H1 (cell line): ENCODE results near the gene GNG14. TPM values are rescaled to one million over a fixed set of nuclear protein-coding genes. Genes with fewer than 3 reads are reported as not detected.
"Not testable (repeated sequence)": the region's sequence is repeated elsewhere in the genome, so short reads cannot be mapped to it uniquely, and the experiment has no call there.

Experiments
- CTCF ChIA-PET: fragments of 300-600 bp; sonication (Branson Sonifier 250); formaldehyde crosslinking; loops from one replicate; lab custom pipeline; 2021; ENCODE audit not compliant: partially characterized antibody; lab: Charles Lee
- POLR2A ChIA-PET: fragments of 300-600 bp; sonication (Branson Sonifier 250); formaldehyde crosslinking; loops from one replicate; lab custom pipeline; 2021; ENCODE audit warnings: inconsistent platforms; ENCODE audit not compliant: partially characterized antibody; lab: Charles Lee
- DNase-seq, 2 experiments: peaks; one replicate each; pipeline versions ENCODE4 v3.0.0 to v3.0.0-alpha.2; 2010 to 2022; ENCODE audit warnings: low spot score in 2 of 2, low read depth in 1 of 2, mixed read lengths in 1 of 2
- FAIRE-seq: peaks from 2 replicates; lab custom pipeline; 2011; peaks lifted over from hg19 to GRCh38; lab: Jason Lieb, UNC
- H2AFZ ChIP-seq: 2 replicates; pipeline ENCODE4 v1.8.1; 2012; ENCODE audit warnings: low read length, inconsistent platforms
- H2AK5ac ChIP-seq: 2 replicates; pipeline ENCODE4 v1.6.1; 2013; ENCODE audit warnings: low read depth, low read length
- H2BK120ac ChIP-seq: replicated peaks from 2 replicates; pipeline ENCODE3; 2013; ENCODE audit warnings: low read depth, low read length, inconsistent platforms
- H2BK12ac ChIP-seq: 2 replicates; pipeline ENCODE4 v1.6.1; 2013; ENCODE audit warnings: low read depth, low read length
- H2BK15ac ChIP-seq: 2 replicates; pipeline ENCODE4 v1.6.1; 2013; ENCODE audit warnings: low read length
- H2BK20ac ChIP-seq: 2 replicates; pipeline ENCODE4 v1.6.1; 2013; ENCODE audit warnings: low read length
- H2BK5ac ChIP-seq: 2 replicates; pipeline ENCODE4 v1.6.1; 2013; ENCODE audit warnings: low read depth, low read length
- H3K14ac ChIP-seq: 2 replicates; pipeline ENCODE4 v1.6.1; 2013; ENCODE audit warnings: inconsistent platforms; ENCODE audit not compliant: insufficient read length
- H3K18ac ChIP-seq: 2 replicates; pipeline ENCODE4 v1.6.1; 2013; ENCODE audit warnings: low read length; ENCODE audit errors: extremely low read depth
- H3K23ac ChIP-seq: 2 replicates; pipeline ENCODE4 v1.6.1; 2013; ENCODE audit warnings: inconsistent platforms; ENCODE audit not compliant: insufficient read length
- H3K23me2 ChIP-seq: 2 replicates; pipeline ENCODE4 v1.6.1; 2013; ENCODE audit warnings: low read depth, low read length
- H3K27ac ChIP-seq: 2 replicates; pipeline ENCODE4 v1.6.1; 2011; ENCODE audit warnings: low read depth, low read length, inconsistent platforms
- H3K27me3 ChIP-seq, 4 experiments: replicated peaks in 1 of 4; 1 replicate in 1 of 4; 2 replicates in 3 of 4; pipeline versions ENCODE4 v1.6.1 to v1.8.1; 2011 to 2013; ENCODE audit warnings: low read length in 3 of 4, mild to moderate bottlenecking in 3 of 4, inconsistent platforms in 2 of 4, mixed read lengths in 2 of 4, moderate library complexity in 1 of 4; ENCODE audit not compliant: control insufficient read depth in 3 of 4, insufficient read depth in 3 of 4; ENCODE audit errors: extremely low read depth in 1 of 4
- H3K36me3 ChIP-seq, 4 experiments: 2 replicates each; pipeline versions ENCODE4 v1.6.1 to v1.8.1; 2011 to 2013; ENCODE audit warnings: mild to moderate bottlenecking in 4 of 4, low read length in 3 of 4, moderate library complexity in 2 of 4, control low read depth in 1 of 4, inconsistent platforms in 1 of 4; ENCODE audit not compliant: insufficient read depth in 4 of 4, control insufficient read depth in 2 of 4
- H3K4ac ChIP-seq: replicated peaks from 2 replicates; pipeline ENCODE3; 2013; ENCODE audit warnings: low read length, low read depth, mixed read lengths, inconsistent platforms; ENCODE audit not compliant: insufficient read length
- H3K4me1 ChIP-seq, 4 experiments: replicated peaks in 1 of 4; 1 replicate in 1 of 4; 2 replicates in 3 of 4; pipeline versions ENCODE4 v1.6.1 to v1.8.1; 2011 to 2013; ENCODE audit warnings: low read length in 3 of 4, inconsistent platforms in 2 of 4, mixed read lengths in 1 of 4; ENCODE audit not compliant: insufficient read depth in 4 of 4, control insufficient read depth in 3 of 4
- H3K4me2 ChIP-seq, 2 experiments: 2 replicates each; pipeline versions ENCODE4 v1.6.1 to v1.8.1; 2011 to 2013; ENCODE audit warnings: low read depth in 2 of 2, low read length in 2 of 2, control low read depth in 1 of 2, inconsistent platforms in 1 of 2, mild to moderate bottlenecking in 1 of 2; ENCODE audit not compliant: insufficient read depth in 1 of 2
- H3K4me3 ChIP-seq, 4 experiments: fragments of 200-600, 300-600 bp in 1 of 4; sonication (generic), shearing (Covaris generic), sonication (Bioruptor Twin) in 1 of 4; 2 replicates each; pipeline versions ENCODE4 v1.5.1 to v1.8.1; 2011 to 2016; ENCODE audit warnings: low read length in 4 of 4, low read depth in 3 of 4, control low read depth in 2 of 4, inconsistent platforms in 2 of 4, mild to moderate bottlenecking in 2 of 4, mixed read lengths in 1 of 4, moderate library complexity in 1 of 4; ENCODE audit not compliant: insufficient read depth in 2 of 4; ENCODE audit errors: extremely low read depth in 1 of 4
- H3K56ac ChIP-seq: replicated peaks from 2 replicates; pipeline ENCODE3; 2013; ENCODE audit warnings: low read depth, mild to moderate bottlenecking, mixed read lengths, low read length, inconsistent platforms; ENCODE audit not compliant: insufficient read length
- H3K79me1 ChIP-seq: 2 replicates; pipeline ENCODE4 v1.6.1; 2013; ENCODE audit warnings: low read depth, low read length, control low read depth
- H3K79me2 ChIP-seq, 2 experiments: 2 replicates each; pipeline versions ENCODE4 v1.6.1 to v1.8.1; 2012 to 2013; ENCODE audit warnings: low read length in 2 of 2, mild to moderate bottlenecking in 2 of 2, inconsistent platforms in 1 of 2; ENCODE audit not compliant: insufficient read depth in 2 of 2, control insufficient read depth in 1 of 2
- H3K9ac ChIP-seq, 4 experiments: replicated peaks in 1 of 4; 1 replicate in 1 of 4; 2 replicates in 3 of 4; pipeline versions ENCODE4 v1.6.1 to v1.8.1; 2011 to 2013; ENCODE audit warnings: low read depth in 3 of 4, low read length in 3 of 4, control low read depth in 2 of 4, mild to moderate bottlenecking in 2 of 4, moderate library complexity in 2 of 4, inconsistent platforms in 1 of 4; ENCODE audit errors: extremely low read depth in 1 of 4
- H3K9me3 ChIP-seq, 2 experiments: 2 replicates each; pipeline versions ENCODE4 v1.6.1 to v1.8.1; 2012 to 2013; ENCODE audit warnings: mild to moderate bottlenecking in 2 of 2, moderate library complexity in 2 of 2, control low read depth in 1 of 2, inconsistent platforms in 1 of 2, low read depth in 1 of 2, low read length in 1 of 2, mixed read lengths in 1 of 2; ENCODE audit not compliant: insufficient read depth in 2 of 2
- H4K20me1 ChIP-seq, 2 experiments: replicated peaks in 1 of 2; 2 replicates each; pipeline versions ENCODE3 to v1.8.1; 2011 to 2013; ENCODE audit warnings: inconsistent platforms in 2 of 2, low read length in 2 of 2, mild to moderate bottlenecking in 1 of 2; ENCODE audit not compliant: insufficient read depth in 2 of 2, control insufficient read depth in 1 of 2
- H4K5ac ChIP-seq: 2 replicates; pipeline ENCODE4 v1.6.1; 2013; ENCODE audit warnings: low read length, low read depth, mixed read lengths, inconsistent platforms; ENCODE audit not compliant: insufficient read length
- H4K8ac ChIP-seq: 2 replicates; pipeline ENCODE4 v1.8.0; 2013; ENCODE audit warnings: mild to moderate bottlenecking, moderate library complexity, low read length, inconsistent platforms; ENCODE audit not compliant: insufficient read depth; ENCODE audit errors: extremely low read depth
- H4K91ac ChIP-seq: replicated peaks from 2 replicates; pipeline ENCODE3; 2013; ENCODE audit warnings: low read length, mixed read lengths, inconsistent platforms; ENCODE audit not compliant: insufficient read length
- WGBS, 2 experiments: shearing (Covaris generic) in 1 of 2; methylation state at CpG; one replicate each; pipeline versions ENCODE4 v1.1.6 to v1.1.7; 2013 to 2015; ENCODE audit warnings: low lambda C conversion rate in 2 of 2, mixed read lengths in 2 of 2, inconsistent platforms in 1 of 2, low coverage in 1 of 2, missing lambda C conversion rate in 1 of 2; ENCODE audit not compliant: insufficient replicate concordance in 2 of 2, insufficient coverage in 1 of 2, insufficient read length in 1 of 2; ENCODE audit errors: extremely low coverage in 1 of 2, missing lambda C conversion rate in 1 of 2; 5-methylcytosine and 5-hydroxymethylcytosine counted together
- polyA plus RNA-seq, 7 experiments: library from polyadenylated mRNA; depleted of rRNA in 3 of 7; stranded (reverse) in 5 of 7; unstranded in 2 of 7; fragments of >200 nt in 5 of 7; fragments of 200-250 nt in 2 of 7; gene quantifications; 1 replicate in 5 of 7; 2 replicates in 1 of 7; 4 replicates in 1 of 7; pipeline versions ENCODE4 v1.2.1 to v1.2.3, GENCODE V29; 2011 to 2013; ENCODE audit warnings: missing spikeins in 2 of 7, mixed read lengths in 2 of 7
- total RNA-seq: library from RNA; stranded (reverse); fragmentation: NEBNext Ultra II Directional; extraction: Animal tissue kit (Norgen Biotek cat#: 25700); gene quantifications from 2 replicates; pipeline ENCODE4 v1.2.1, GENCODE V29; 2021

The GNG14 gene
- total and polyA plus RNA-seq, 2 of the 8 experiments (the other 6 are each of a cell fraction or from before 2014, with no cell fraction given): not detected

DNA sequence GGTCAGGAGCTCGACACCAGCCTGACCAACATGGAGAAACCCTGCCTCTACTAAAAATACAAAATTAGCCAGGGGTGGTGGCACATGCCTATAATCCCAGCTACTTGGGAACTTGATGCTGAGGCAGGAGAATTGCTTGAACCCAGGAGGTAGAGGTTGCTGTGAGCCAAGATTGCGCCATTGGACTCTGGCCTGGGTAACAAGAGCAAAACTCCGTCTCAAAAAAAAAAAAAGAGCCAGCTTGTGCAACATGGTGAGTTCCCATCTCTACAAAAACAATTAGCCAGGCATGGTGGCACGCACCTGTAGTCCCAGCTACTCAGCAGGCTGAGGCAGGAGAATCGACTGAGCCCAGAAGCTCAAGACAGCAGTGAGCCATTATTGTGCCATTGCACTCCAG is 9.8 kb upstream of the GNG14 start:
- not testable (repeated sequence) for H2BK120ac ChIP-seq, H2BK12ac ChIP-seq, H3K14ac ChIP-seq, H3K56ac ChIP-seq, H3K18ac ChIP-seq, H3K27ac ChIP-seq, H3K9ac ChIP-seq, H3K4me2 ChIP-seq, H2BK15ac ChIP-seq, DNase-seq, H3K23me2 ChIP-seq, H2AK5ac ChIP-seq, H2BK5ac ChIP-seq, H3K79me1 ChIP-seq, FAIRE-seq, H4K91ac ChIP-seq, H3K4me1 ChIP-seq, H3K23ac ChIP-seq, H3K27me3 ChIP-seq, H2BK20ac ChIP-seq, H3K4me3 ChIP-seq, H2AFZ ChIP-seq, H4K5ac ChIP-seq, H3K9me3 ChIP-seq, H3K4ac ChIP-seq, H4K8ac ChIP-seq
- WGBS, 2 experiments: 96% methylated on average over 5 of the region's 5 CpGs; no CpG with 5 or more reads in 1 of the 2 experiments
- H4K20me1 ChIP-seq: peaks cover under 1 to 15% of the 10 kb centered on the region in 2 experiments
- ChIA-PET CTCF (interaction anchor here (0.6 to 3.5 kb wide), 7 partner anchors 8 to 642 kb away, joined by 3 to 20 read pairs (median 4); partner anchors contain the start of gene ZNF791), POLR2A (interaction anchor here (0.7 to 6.4 kb wide), 9 partner anchors 8 to 117 kb away, joined by 3 to 93 read pairs (median 7); partner anchors contain the start of genes FBXW9, MAN2B1 and WDR83)
- peaks cover 0 to 11% of the 10 kb centered on the region in 2 experiments; a peak in 2 of 4 replicates for H3K79me2 ChIP-seq
- peaks cover 36 to 52% (median 48%) of the 10 kb centered on the region in 4 experiments for H3K36me3 ChIP-seq
